SK-N-SH treated with all-trans-retinoic acid at 6 μM for 48 hours (cell line): ENCODE results near the gene STX1B.

Source experiments
- ARNTL ChIP-seq: fragments of 450-650 bp; formaldehyde crosslinking; IDR thresholded peaks from 2 replicates; pipeline ENCODE4 v1.5.0; 2020; ENCODE audit warnings: low read depth, mild to moderate bottlenecking, moderate library complexity, borderline replicate concordance
- BACH2 ChIP-seq: fragments of 250-450 bp; sonication (Bioruptor Pico); IDR thresholded peaks from 2 replicates; pipeline ENCODE4 v1.9.0; 2021; ENCODE audit warnings: mild to moderate bottlenecking, borderline replicate concordance
- GLIS3 ChIP-seq: fragments of 250-450 bp; sonication (Bioruptor Pico); IDR thresholded peaks from 2 replicates; pipeline ENCODE4 v1.5.0; 2020; ENCODE audit warnings: mild to moderate bottlenecking, moderate library complexity
- ISL1 ChIP-seq: fragments of 250-450 bp; sonication (Bioruptor Pico); IDR thresholded peaks from 2 replicates; pipeline ENCODE4 v2.1.2; 2022; ENCODE audit warnings: mild to moderate bottlenecking, moderate library complexity
- OSR1 ChIP-seq: fragments of 250-450 bp; sonication (Bioruptor Pico); IDR thresholded peaks from 2 replicates; pipeline ENCODE4 v1.8.0; 2022; ENCODE audit warnings: moderate library complexity, mild to moderate bottlenecking, inconsistent platforms
- TCF4 ChIP-seq: fragments of 250-450 bp; sonication (Bioruptor Pico); IDR thresholded peaks from 2 replicates; pipeline ENCODE4 v1.8.0; 2021; ENCODE audit warnings: mild to moderate bottlenecking, moderate library complexity, borderline replicate concordance
- ZFP3 ChIP-seq: fragments of 250-450 bp; sonication (Bioruptor Pico); IDR thresholded peaks from 2 replicates; pipeline ENCODE4 v1.5.0; 2020; ENCODE audit warnings: mild to moderate bottlenecking, moderate library complexity
- ZFP30 ChIP-seq: fragments of 450-650 bp; formaldehyde crosslinking; IDR thresholded peaks from 2 replicates; pipeline ENCODE4 v1.5.0; 2022; ENCODE audit warnings: mild to moderate bottlenecking, moderate library complexity
- ZNF70 ChIP-seq: fragments of 450-650 bp; formaldehyde crosslinking; IDR thresholded peaks from 2 replicates; pipeline ENCODE4 v1.5.0; 2020; ENCODE audit warnings: mild to moderate bottlenecking, moderate library complexity
- TF ChIP-seq, protein P1 (sequence below): fragments of 250-450 bp; sonication (Bioruptor Pico); IDR thresholded peaks from 2 replicates; pipeline ENCODE4 v1.5.1; 2020; ENCODE audit warnings: low read depth, mild to moderate bottlenecking, moderate library complexity
- TF ChIP-seq, protein P2 (sequence below): fragments of 250-450 bp; sonication (Bioruptor Pico); IDR thresholded peaks from 2 replicates; pipeline ENCODE4 v1.8.0; 2021; ENCODE audit warnings: low read depth, mild to moderate bottlenecking, moderate library complexity, borderline replicate concordance
- TF ChIP-seq, protein P3 (sequence below): fragments of 250-450 bp; sonication (Bioruptor Pico); IDR thresholded peaks from 2 replicates; pipeline ENCODE4 v1.8.0; 2020; ENCODE audit warnings: mild to moderate bottlenecking, moderate library complexity, borderline replicate concordance

DNA sequence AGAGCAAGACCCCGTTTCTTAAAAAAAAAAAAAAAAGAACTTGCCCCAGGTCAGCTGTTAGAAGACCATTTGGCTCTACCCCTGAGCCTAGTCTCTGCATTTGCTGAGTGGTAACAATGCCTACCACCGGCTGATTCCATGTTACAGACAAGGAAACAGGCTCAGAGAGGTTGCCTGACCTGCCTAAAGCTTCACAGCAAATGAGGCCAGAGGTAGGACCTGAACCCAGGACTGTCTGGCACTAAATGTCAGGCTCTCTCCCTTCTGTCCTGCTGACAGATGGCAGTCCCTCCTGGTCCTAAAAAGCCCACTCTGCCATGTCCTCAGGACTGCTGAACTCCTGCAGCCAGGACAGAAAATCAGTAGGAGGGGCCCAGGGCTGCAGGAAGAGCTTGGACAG is 5.8 kb downstream of the STX1B start:
- no peak for TF ChIP-seq OSR1 (CRISPR knock-in tag)
- TF ChIP-seq GLIS3 (CRISPR knock-in tag): no peak
- TF ChIP-seq, protein P1, sequence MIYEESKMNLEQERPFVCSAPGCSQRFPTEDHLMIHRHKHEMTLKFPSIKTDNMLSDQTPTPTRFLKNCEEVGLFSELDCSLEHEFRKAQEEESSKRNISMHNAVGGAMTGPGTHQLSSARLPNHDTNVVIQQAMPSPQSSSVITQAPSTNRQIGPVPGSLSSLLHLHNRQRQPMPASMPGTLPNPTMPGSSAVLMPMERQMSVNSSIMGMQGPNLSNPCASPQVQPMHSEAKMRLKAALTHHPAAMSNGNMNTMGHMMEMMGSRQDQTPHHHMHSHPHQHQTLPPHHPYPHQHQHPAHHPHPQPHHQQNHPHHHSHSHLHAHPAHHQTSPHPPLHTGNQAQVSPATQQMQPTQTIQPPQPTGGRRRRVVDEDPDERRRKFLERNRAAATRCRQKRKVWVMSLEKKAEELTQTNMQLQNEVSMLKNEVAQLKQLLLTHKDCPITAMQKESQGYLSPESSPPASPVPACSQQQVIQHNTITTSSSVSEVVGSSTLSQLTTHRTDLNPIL (CRISPR knock-in tag): no peak
- no peak for TF ChIP-seq BACH2
- TF ChIP-seq TCF4: no peak
- no peak for TF ChIP-seq ARNTL
- TF ChIP-seq ZFP30 (CRISPR knock-in tag): no peak
- no peak for TF ChIP-seq ZFP3
- TF ChIP-seq, protein P2, sequence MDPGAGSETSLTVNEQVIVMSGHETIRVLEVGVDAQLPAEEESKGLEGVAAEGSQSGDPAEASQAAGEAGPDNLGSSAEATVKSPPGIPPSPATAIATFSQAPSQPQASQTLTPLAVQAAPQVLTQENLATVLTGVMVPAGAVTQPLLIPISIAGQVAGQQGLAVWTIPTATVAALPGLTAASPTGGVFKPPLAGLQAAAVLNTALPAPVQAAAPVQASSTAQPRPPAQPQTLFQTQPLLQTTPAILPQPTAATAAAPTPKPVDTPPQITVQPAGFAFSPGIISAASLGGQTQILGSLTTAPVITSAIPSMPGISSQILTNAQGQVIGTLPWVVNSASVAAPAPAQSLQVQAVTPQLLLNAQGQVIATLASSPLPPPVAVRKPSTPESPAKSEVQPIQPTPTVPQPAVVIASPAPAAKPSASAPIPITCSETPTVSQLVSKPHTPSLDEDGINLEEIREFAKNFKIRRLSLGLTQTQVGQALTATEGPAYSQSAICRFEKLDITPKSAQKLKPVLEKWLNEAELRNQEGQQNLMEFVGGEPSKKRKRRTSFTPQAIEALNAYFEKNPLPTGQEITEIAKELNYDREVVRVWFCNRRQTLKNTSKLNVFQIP (CRISPR knock-in tag): no peak
- TF ChIP-seq ISL1: no peak
- TF ChIP-seq, protein P3, sequence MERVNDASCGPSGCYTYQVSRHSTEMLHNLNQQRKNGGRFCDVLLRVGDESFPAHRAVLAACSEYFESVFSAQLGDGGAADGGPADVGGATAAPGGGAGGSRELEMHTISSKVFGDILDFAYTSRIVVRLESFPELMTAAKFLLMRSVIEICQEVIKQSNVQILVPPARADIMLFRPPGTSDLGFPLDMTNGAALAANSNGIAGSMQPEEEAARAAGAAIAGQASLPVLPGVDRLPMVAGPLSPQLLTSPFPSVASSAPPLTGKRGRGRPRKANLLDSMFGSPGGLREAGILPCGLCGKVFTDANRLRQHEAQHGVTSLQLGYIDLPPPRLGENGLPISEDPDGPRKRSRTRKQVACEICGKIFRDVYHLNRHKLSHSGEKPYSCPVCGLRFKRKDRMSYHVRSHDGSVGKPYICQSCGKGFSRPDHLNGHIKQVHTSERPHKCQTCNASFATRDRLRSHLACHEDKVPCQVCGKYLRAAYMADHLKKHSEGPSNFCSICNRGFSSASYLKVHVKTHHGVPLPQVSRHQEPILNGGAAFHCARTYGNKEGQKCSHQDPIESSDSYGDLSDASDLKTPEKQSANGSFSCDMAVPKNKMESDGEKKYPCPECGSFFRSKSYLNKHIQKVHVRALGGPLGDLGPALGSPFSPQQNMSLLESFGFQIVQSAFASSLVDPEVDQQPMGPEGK (CRISPR knock-in tag): no peak
- TF ChIP-seq ZNF70 (CRISPR knock-in tag): no peak
